HEK293T (cell line): ENCODE data around the gene PCSK5.

Experiments
- ARNT ChIP-seq: fragments of 450-650 bp; IDR thresholded peaks from 2 replicates; pipeline ENCODE4 v1.6.1; 2017; ENCODE audit warnings: mild to moderate bottlenecking
- BHLHE40 ChIP-seq: fragments of 450-650 bp; IDR thresholded peaks from 2 replicates; pipeline ENCODE4 v1.6.1; 2016; ENCODE audit warnings: mild to moderate bottlenecking, moderate library complexity, borderline replicate concordance
- CTBP1 ChIP-seq: fragments of 450-650 bp; IDR thresholded peaks from 2 replicates; pipeline ENCODE4 v1.6.1; 2016; ENCODE audit warnings: borderline replicate concordance
- ELF4 ChIP-seq: fragments of 450-650 bp; IDR thresholded peaks from 2 replicates; pipeline ENCODE4 v1.6.1; 2017; ENCODE audit warnings: antibody characterized with exemption
- FOXA1 ChIP-seq: fragments of 450-650 bp; IDR thresholded peaks from 2 replicates; pipeline ENCODE4 v1.6.1; 2016; ENCODE audit warnings: mild to moderate bottlenecking
- FOXK2 ChIP-seq: fragments of 450-650 bp; IDR thresholded peaks from 2 replicates; pipeline ENCODE4 v1.6.1; 2016; ENCODE audit warnings: mild to moderate bottlenecking
- FOXM1 ChIP-seq: fragments of 450-650 bp; IDR thresholded peaks from 2 replicates; pipeline ENCODE4 v1.6.1; 2017; ENCODE audit warnings: mild to moderate bottlenecking, borderline replicate concordance
- HDGF ChIP-seq: fragments of 450-650 bp; IDR thresholded peaks from 2 replicates; pipeline ENCODE4 v1.6.1; 2017; ENCODE audit warnings: antibody characterized with exemption, borderline replicate concordance
- NFRKB ChIP-seq: fragments of 450-650 bp; IDR thresholded peaks from 2 replicates; pipeline ENCODE4 v1.6.1; 2016; ENCODE audit warnings: mild to moderate bottlenecking, moderate library complexity
- SP1 ChIP-seq: fragments of 450-650 bp; IDR thresholded peaks from 2 replicates; pipeline ENCODE4 v1.6.1; 2017
- SUZ12 ChIP-seq: fragments of 450-650 bp; IDR thresholded peaks from 2 replicates; pipeline ENCODE4 v1.6.1; 2016; ENCODE audit warnings: mild to moderate bottlenecking
- TARDBP ChIP-seq: fragments of 450-650 bp; IDR thresholded peaks from 2 replicates; pipeline ENCODE4 v1.6.1; 2016

DNA sequence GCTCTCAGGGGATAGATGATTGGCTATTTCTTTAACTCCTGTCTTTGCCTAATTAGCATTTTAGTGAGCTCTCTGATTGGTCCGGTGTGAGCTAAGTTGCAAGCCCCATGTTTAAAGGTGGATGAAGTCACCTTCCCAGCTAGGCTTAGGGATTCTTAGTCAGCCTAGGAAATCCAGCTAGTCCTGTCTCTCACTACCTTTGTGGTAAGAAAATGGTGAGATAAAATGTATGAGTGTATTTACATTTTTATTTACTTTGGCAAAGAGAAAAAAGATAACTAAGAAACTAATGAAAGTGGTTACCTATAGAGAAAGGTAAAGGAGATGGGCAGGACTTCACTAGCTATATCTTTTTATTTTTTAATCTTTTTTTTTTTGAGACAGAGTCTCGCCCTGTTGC is 357.0 kb downstream of the PCSK5 start:
- no peak for TF ChIP-seq SP1
- TF ChIP-seq FOXM1, result no peak
- TF ChIP-seq SUZ12, result no peak
- no peak for TF ChIP-seq HDGF
- TF ChIP-seq TARDBP, result no peak
- TF ChIP-seq NFRKB, result no peak
- no peak for TF ChIP-seq FOXA1
- no peak for TF ChIP-seq BHLHE40
- no peak for TF ChIP-seq ELF4
- TF ChIP-seq CTBP1, result no peak
- TF ChIP-seq ARNT, result no peak
- TF ChIP-seq FOXK2, result no peak
